Measurements from ENCODE around the gene POP7. TPM values are rescaled to one million over a fixed set of nuclear protein-coding genes. Genes with fewer than 3 reads are reported as not detected.
A peak's percentile ranks its signal among the peaks of the same experiment; 100 is the strongest.

The POP7 gene
- total and polyA plus RNA-seq, 3 experiments from 2014 or later, result 51.7 to 83.3 (median 79.7) TPM

GRCh38 chr7:100689230-100690135, 16.4 kb upstream of the POP7 start:
- CTCF ChIA-PET, result interaction anchor here (1.1 to 9.0 kb wide), 10 partner anchors 10 to 163 kb away, joined by 3 to 120 read pairs (median 6); partner anchors contain the start of genes FBXO24, LRCH4, MOSPD3 and POP7
- H3K27ac Mint-ChIP-seq, result peak overlapping the region in 5 of 8 donors; percentile 17 to 93 (median 63)
- POLR2A ChIA-PET, result interaction anchor here (1.0 to 1.9 kb wide), 6 partner anchors 10 to 259 kb away, joined by 3 to 10 read pairs (median 4); partner anchors contain the start of genes FBXO24 and LRCH4
- peaks cover 11% of the 10 kb centered on the region for H3K36me3 ChIP-seq (ENCODE audit: insufficient read depth, low read length)
- no peak overlapping the region for H3K27ac ChIP-seq (ENCODE audit: low read depth, low read length)
- H3K9me3 Mint-ChIP-seq, result no peaks in the 10 kb centered on the region
- H3K9me3 ChIP-seq (ENCODE audit: low read length), result no peaks in the 10 kb centered on the region
- H3K27me3 Mint-ChIP-seq, result no peaks in the 10 kb centered on the region
- no peak overlapping the region for H3K4me3 ChIP-seq (ENCODE audit: low read length)
- peaks cover 0 to 58% (median 2%) of the 10 kb centered on the region in 3 donors for H3K36me3 Mint-ChIP-seq
- peak overlapping the region in 1 of 7 donors; percentile 79 for H3K4me3 Mint-ChIP-seq
- no peak for DNase-seq
- H3K27me3 ChIP-seq (ENCODE audit: insufficient read depth, low read length, poor library complexity, severe bottlenecking), result no peaks in the 10 kb centered on the region
- peaks cover 27 to 39% (median 32%) of the 10 kb centered on the region in 3 donors for H3K4me1 Mint-ChIP-seq
- H3K4me1 ChIP-seq (ENCODE audit: insufficient read depth, low read length), result peaks cover 26% of the 10 kb centered on the region

DNA sequence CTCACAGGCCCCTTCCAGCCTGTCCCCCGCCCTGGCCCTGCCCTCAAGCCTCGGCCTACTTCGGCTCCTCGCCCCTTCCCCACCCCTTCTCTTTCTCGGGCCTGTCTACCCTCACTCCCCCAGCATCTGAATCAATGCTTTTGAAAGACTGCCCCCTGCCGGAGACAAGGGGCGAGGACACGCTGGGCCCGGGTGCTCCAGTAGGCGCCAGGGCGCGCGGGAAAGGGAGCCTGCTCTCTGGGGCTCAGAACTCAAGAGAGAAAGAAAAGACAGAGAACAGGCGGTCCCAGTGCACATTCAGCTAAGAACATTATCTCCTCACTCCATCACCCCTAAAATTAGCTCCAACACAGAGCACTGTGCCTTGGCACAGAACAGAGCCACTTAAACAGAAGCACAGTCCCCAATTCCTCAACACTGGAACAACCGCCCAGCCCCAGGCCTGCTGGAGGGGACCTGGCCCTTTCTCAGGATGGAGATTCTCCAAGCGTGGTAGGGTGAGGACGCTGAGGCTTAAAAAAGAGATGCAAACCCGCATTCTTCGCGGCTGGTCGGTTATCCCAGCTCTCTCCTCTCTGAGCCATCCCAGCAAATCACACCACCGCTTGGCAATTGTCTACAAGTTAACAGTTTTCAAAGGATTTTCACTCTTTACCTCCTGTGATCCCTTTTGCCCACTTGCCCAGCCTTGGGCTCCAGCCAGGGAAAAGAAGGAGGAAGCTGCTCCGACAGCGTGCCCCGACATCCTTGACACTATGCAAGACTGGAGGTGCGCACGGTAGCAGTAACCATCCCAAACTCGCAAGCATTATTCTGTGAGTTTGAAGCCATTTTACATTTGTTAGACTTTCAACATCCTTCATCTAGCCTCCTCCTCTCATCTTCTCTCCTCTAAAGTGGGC, 14.0 kb upstream of the POP7 start:
- peaks cover 26% of the 10 kb centered on the region for H3K4me1 ChIP-seq (ENCODE audit: insufficient read depth, low read length)
- H3K27ac Mint-ChIP-seq, result peak overlapping the region; percentile 15 to 95 (median 86)
- POLR2A ChIA-PET, result interaction anchor here (0.6 to 2.8 kb wide), 9 partner anchors 14 to 264 kb away, joined by 3 to 16 read pairs (median 3); partner anchors contain the start of genes FBXO24, MOSPD3, POP7 and ZCWPW1
- no peaks in the 10 kb centered on the region for H3K27me3 ChIP-seq (ENCODE audit: insufficient read depth, low read length, poor library complexity, severe bottlenecking)
- H3K27ac ChIP-seq (ENCODE audit: low read depth, low read length), result no peak overlapping the region
- H3K36me3 Mint-ChIP-seq, result peaks cover 0 to 36% (median 0%) of the 10 kb centered on the region in 3 donors
- H3K9me3 Mint-ChIP-seq, result no peaks in the 10 kb centered on the region
- H3K36me3 ChIP-seq (ENCODE audit: insufficient read depth, low read length), result peaks cover 11% of the 10 kb centered on the region
- no peaks in the 10 kb centered on the region for H3K9me3 ChIP-seq (ENCODE audit: low read length)
- no peaks in the 10 kb centered on the region for H3K27me3 Mint-ChIP-seq
- H3K4me3 ChIP-seq (ENCODE audit: low read length), result peak overlapping the region; percentile 81
- peak; percentile 69 to 85 (median 71) for DNase-seq
- CTCF ChIA-PET, result interaction anchor here (0.6 to 9.0 kb wide), 34 partner anchors 12 to 528 kb away, joined by 3 to 120 read pairs (median 4); partner anchors contain the start of genes FBXO24, GNB2, LRCH4 and MOSPD3
- H3K4me1 Mint-ChIP-seq, result peaks cover 36 to 49% (median 39%) of the 10 kb centered on the region in 3 donors
- H3K4me3 Mint-ChIP-seq, result peak overlapping the region; percentile 88 to 97 (median 94)

GRCh38 chr7:100692578-100692961, 13.4 kb upstream of the POP7 start:
- POLR2A ChIA-PET, result interaction anchor here (1.0 to 2.8 kb wide), 6 partner anchors 11 to 264 kb away, joined by 3 to 16 read pairs (median 4); partner anchors contain the start of genes FBXO24, MOSPD3, POP7 and ZCWPW1
- Histone ChIP-seq H3K4me3 (ENCODE audit: low read length) (peak overlapping the region; percentile 81), H3K27ac (ENCODE audit: low read depth, low read length) (no peak overlapping the region), H3K9me3 (ENCODE audit: low read length) (no peaks in the 10 kb centered on the region), H3K27me3 (ENCODE audit: insufficient read depth, low read length, poor library complexity, severe bottlenecking) (no peaks in the 10 kb centered on the region), H3K4me1 (ENCODE audit: insufficient read depth, low read length) (peaks cover 26% of the 10 kb centered on the region), H3K36me3 (ENCODE audit: insufficient read depth, low read length) (peaks cover 11% of the 10 kb centered on the region)
- Mint-ChIP-seq H3K4me1 (peaks cover 36 to 49% (median 39%) of the 10 kb centered on the region in 3 donors), H3K27me3 (no peaks in the 10 kb centered on the region), H3K4me3 (peak overlapping the region; percentile 88 to 97 (median 94)), H3K27ac (peak overlapping the region in 7 of 8 donors; percentile 80 to 98 (median 93)), H3K9me3 (no peaks in the 10 kb centered on the region), H3K36me3 (peaks cover 0 to 32% (median 0%) of the 10 kb centered on the region in 3 donors)
- peak in 1 of 5 donors; percentile 32 for DNase-seq
- CTCF ChIA-PET, result interaction anchor here (0.7 to 9.0 kb wide), 20 partner anchors 11 to 252 kb away, joined by 3 to 120 read pairs (median 7); partner anchors contain the start of genes FBXO24, LRCH4, MOSPD3 and POP7

- CTCF ChIA-PET, result interaction anchor here (0.7 to 9.0 kb wide), 16 partner anchors 10 to 252 kb away, joined by 3 to 120 read pairs (median 12); partner anchors contain the start of genes FBXO24, LRCH4, MOSPD3 and POP7
- peak overlapping the region; percentile 81 for H3K4me3 ChIP-seq (ENCODE audit: low read length)
- H3K27ac ChIP-seq (ENCODE audit: low read depth, low read length), result peak overlapping the region; percentile 61
- POLR2A ChIA-PET, result interaction anchor here (1.0 to 2.8 kb wide), 5 partner anchors 12 to 265 kb away, joined by 3 to 16 read pairs (median 5); partner anchors contain the start of genes MOSPD3, POP7 and ZCWPW1
- peak in 2 of 5 donors; percentile 16 to 47 for DNase-seq
- Mint-ChIP-seq H3K4me3 (peak overlapping the region; percentile 88 to 97 (median 94)), H3K4me1 (peaks cover 36 to 48% (median 39%) of the 10 kb centered on the region in 3 donors), H3K9me3 (no peaks in the 10 kb centered on the region), H3K27ac (peak overlapping the region; percentile 80 to 98 (median 92)), H3K27me3 (no peaks in the 10 kb centered on the region), H3K36me3 (peaks cover 0 to 24% (median 0%) of the 10 kb centered on the region in 3 donors)
- H3K27me3 ChIP-seq (ENCODE audit: insufficient read depth, low read length, poor library complexity, severe bottlenecking), result no peaks in the 10 kb centered on the region
- peaks cover 26% of the 10 kb centered on the region for H3K4me1 ChIP-seq (ENCODE audit: insufficient read depth, low read length)
- H3K36me3 ChIP-seq (ENCODE audit: insufficient read depth, low read length), result peaks cover 2% of the 10 kb centered on the region
- no peaks in the 10 kb centered on the region for H3K9me3 ChIP-seq (ENCODE audit: low read length)
Observed at GRCh38 chr7:100693312-100694097, 12.4 kb upstream of the POP7 start.

DNA sequence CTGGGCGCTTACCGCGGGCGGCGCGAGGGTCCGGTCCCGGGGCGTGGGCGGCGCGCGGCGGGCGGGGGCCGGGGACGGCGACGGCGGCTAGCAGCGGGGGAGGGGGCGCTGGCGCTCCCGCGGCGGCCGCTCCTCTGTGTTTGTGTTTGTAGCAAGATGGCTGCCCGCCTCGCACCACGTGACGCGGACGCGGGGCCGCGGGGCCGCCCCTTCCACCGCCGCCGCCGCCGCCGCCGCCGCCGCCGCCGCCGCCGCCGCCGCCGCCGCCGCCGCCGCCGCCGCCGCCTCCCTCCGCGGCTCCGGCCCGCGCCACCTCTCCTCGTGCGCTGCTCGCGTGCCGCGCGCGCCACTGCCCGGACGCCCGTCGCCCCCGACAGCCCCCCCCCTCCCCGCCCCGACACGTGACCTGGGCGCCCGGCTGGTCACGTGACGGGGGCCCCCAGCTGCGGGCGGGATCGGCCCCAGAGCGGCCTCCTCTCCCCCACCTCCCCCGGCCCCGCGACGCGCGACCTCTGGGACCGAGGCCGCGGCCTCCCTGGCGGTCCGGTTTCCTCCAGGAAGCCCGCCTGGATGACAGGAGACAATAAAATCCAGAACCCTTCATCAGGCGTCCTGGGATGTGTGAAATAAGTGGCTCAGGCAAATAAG, 11.7 kb upstream of the POP7 start, which contains the start of gene GIGYF1:
TSS of gene GIGYF1 (minus strand) at position 153 of the 648 bp plus-strand sequence. CDS start 6,012 bp downstream, outside the sequence.
- Histone ChIP-seq H3K4me3 (ENCODE audit: low read length) (peak within 1 kb of the TSS; percentile 81), H3K27ac (ENCODE audit: low read depth, low read length) (peak within 1 kb of the TSS; percentile 61), H3K36me3 (ENCODE audit: insufficient read depth, low read length) (no peaks in the 10 kb centered on the region), H3K4me1 (ENCODE audit: insufficient read depth, low read length) (peaks cover 26% of the 10 kb centered on the region), H3K27me3 (ENCODE audit: insufficient read depth, low read length, poor library complexity, severe bottlenecking) (no peaks in the 10 kb centered on the region), H3K9me3 (ENCODE audit: low read length) (no peaks in the 10 kb centered on the region)
- H3K27ac Mint-ChIP-seq, result peak within 1 kb of the TSS; percentile 80 to 98 (median 92)
- no peaks in the 10 kb centered on the region for H3K9me3 Mint-ChIP-seq
- H3K27me3 Mint-ChIP-seq, result no peaks in the 10 kb centered on the region
- H3K4me3 Mint-ChIP-seq, result peak within 1 kb of the TSS; percentile 88 to 97 (median 94)
- POLR2A ChIA-PET, result interaction anchor here (1.2 to 2.8 kb wide), 2 partner anchors 11 to 12 kb away, joined by 3 to 16 read pairs; partner anchors contain the start of gene POP7
- CTCF ChIA-PET, result interaction anchor here (3.9 to 9.0 kb wide), 4 partner anchors 10 to 81 kb away, joined by 21 to 120 read pairs (median 66); partner anchors contain the start of genes MOSPD3 and POP7
- peak; percentile 63 to 80 (median 69) for DNase-seq
- H3K36me3 Mint-ChIP-seq, result peaks cover 0 to 17% (median 0%) of the 10 kb centered on the region in 3 donors
- peaks cover 30 to 41% (median 33%) of the 10 kb centered on the region in 3 donors for H3K4me1 Mint-ChIP-seq

GRCh38 chr7:100696123-100696521, 9.8 kb upstream of the POP7 start:
- no peak overlapping the region for H3K27ac ChIP-seq (ENCODE audit: low read depth, low read length)
- H3K4me3 Mint-ChIP-seq, result peak overlapping the region in 5 of 7 donors; percentile 8 to 89 (median 56)
- H3K4me1 ChIP-seq (ENCODE audit: insufficient read depth, low read length), result peaks cover 23% of the 10 kb centered on the region
- no peak for DNase-seq
- H3K9me3 ChIP-seq (ENCODE audit: low read length), result no peaks in the 10 kb centered on the region
- ChIA-PET CTCF (interaction anchor here (1.3 to 9.0 kb wide), 4 partner anchors 8 to 133 kb away, joined by 3 to 120 read pairs (median 48); partner anchors contain the start of gene POP7), POLR2A (interaction anchor here (1.2 kb wide), 1 partner anchor 10 kb away, joined by 4 read pairs; the partner anchor contains the start of gene POP7)
- peaks cover 0 to 12% (median 0%) of the 10 kb centered on the region in 3 donors for H3K36me3 Mint-ChIP-seq
- H3K27me3 ChIP-seq (ENCODE audit: insufficient read depth, low read length, poor library complexity, severe bottlenecking), result no peaks in the 10 kb centered on the region
- H3K36me3 ChIP-seq (ENCODE audit: insufficient read depth, low read length), result no peaks in the 10 kb centered on the region
- H3K4me1 Mint-ChIP-seq, result peaks cover 27 to 31% (median 30%) of the 10 kb centered on the region in 3 donors
- peaks cover 6 to 7% of the 10 kb centered on the region in 2 donors for H3K27me3 Mint-ChIP-seq
- no peak overlapping the region for H3K4me3 ChIP-seq (ENCODE audit: low read length)
- H3K9me3 Mint-ChIP-seq, result no peaks in the 10 kb centered on the region
- peak overlapping the region in 3 of 8 donors; percentile 51 to 92 (median 76) for H3K27ac Mint-ChIP-seq

Data from CD8-positive, alpha-beta memory T cell (primary cell).